ENCODE measurements around the gene C1orf198.

- TF ChIP-seq FOSL1 (IDR thresholded peaks at IDR 0.05; ENCODE audit: insufficient read depth, low read depth, low read length): no peak
- no peak for TF ChIP-seq TAF7 (optimal IDR thresholded peaks at IDR 0.05; ENCODE audit: borderline replicate concordance, low read depth, low read length)
- TF ChIP-seq E2F6 (IDR thresholded peaks at IDR 0.05): no peak
- TF ChIP-seq POLR2AphosphoS5 (IDR thresholded peaks at IDR 0.05; ENCODE audit: low read depth, low read length): no peak
- TF ChIP-seq SAP30 (IDR thresholded peaks at IDR 0.05; ENCODE audit: insufficient read depth, insufficient replicate concordance, low read length): no peak
- TF ChIP-seq EP300 (IDR thresholded peaks at IDR 0.05; ENCODE audit: borderline replicate concordance in 1 of 2, low read depth in 2 of 2, low read length in 2 of 2): no peak
- TF ChIP-seq, protein P1, sequence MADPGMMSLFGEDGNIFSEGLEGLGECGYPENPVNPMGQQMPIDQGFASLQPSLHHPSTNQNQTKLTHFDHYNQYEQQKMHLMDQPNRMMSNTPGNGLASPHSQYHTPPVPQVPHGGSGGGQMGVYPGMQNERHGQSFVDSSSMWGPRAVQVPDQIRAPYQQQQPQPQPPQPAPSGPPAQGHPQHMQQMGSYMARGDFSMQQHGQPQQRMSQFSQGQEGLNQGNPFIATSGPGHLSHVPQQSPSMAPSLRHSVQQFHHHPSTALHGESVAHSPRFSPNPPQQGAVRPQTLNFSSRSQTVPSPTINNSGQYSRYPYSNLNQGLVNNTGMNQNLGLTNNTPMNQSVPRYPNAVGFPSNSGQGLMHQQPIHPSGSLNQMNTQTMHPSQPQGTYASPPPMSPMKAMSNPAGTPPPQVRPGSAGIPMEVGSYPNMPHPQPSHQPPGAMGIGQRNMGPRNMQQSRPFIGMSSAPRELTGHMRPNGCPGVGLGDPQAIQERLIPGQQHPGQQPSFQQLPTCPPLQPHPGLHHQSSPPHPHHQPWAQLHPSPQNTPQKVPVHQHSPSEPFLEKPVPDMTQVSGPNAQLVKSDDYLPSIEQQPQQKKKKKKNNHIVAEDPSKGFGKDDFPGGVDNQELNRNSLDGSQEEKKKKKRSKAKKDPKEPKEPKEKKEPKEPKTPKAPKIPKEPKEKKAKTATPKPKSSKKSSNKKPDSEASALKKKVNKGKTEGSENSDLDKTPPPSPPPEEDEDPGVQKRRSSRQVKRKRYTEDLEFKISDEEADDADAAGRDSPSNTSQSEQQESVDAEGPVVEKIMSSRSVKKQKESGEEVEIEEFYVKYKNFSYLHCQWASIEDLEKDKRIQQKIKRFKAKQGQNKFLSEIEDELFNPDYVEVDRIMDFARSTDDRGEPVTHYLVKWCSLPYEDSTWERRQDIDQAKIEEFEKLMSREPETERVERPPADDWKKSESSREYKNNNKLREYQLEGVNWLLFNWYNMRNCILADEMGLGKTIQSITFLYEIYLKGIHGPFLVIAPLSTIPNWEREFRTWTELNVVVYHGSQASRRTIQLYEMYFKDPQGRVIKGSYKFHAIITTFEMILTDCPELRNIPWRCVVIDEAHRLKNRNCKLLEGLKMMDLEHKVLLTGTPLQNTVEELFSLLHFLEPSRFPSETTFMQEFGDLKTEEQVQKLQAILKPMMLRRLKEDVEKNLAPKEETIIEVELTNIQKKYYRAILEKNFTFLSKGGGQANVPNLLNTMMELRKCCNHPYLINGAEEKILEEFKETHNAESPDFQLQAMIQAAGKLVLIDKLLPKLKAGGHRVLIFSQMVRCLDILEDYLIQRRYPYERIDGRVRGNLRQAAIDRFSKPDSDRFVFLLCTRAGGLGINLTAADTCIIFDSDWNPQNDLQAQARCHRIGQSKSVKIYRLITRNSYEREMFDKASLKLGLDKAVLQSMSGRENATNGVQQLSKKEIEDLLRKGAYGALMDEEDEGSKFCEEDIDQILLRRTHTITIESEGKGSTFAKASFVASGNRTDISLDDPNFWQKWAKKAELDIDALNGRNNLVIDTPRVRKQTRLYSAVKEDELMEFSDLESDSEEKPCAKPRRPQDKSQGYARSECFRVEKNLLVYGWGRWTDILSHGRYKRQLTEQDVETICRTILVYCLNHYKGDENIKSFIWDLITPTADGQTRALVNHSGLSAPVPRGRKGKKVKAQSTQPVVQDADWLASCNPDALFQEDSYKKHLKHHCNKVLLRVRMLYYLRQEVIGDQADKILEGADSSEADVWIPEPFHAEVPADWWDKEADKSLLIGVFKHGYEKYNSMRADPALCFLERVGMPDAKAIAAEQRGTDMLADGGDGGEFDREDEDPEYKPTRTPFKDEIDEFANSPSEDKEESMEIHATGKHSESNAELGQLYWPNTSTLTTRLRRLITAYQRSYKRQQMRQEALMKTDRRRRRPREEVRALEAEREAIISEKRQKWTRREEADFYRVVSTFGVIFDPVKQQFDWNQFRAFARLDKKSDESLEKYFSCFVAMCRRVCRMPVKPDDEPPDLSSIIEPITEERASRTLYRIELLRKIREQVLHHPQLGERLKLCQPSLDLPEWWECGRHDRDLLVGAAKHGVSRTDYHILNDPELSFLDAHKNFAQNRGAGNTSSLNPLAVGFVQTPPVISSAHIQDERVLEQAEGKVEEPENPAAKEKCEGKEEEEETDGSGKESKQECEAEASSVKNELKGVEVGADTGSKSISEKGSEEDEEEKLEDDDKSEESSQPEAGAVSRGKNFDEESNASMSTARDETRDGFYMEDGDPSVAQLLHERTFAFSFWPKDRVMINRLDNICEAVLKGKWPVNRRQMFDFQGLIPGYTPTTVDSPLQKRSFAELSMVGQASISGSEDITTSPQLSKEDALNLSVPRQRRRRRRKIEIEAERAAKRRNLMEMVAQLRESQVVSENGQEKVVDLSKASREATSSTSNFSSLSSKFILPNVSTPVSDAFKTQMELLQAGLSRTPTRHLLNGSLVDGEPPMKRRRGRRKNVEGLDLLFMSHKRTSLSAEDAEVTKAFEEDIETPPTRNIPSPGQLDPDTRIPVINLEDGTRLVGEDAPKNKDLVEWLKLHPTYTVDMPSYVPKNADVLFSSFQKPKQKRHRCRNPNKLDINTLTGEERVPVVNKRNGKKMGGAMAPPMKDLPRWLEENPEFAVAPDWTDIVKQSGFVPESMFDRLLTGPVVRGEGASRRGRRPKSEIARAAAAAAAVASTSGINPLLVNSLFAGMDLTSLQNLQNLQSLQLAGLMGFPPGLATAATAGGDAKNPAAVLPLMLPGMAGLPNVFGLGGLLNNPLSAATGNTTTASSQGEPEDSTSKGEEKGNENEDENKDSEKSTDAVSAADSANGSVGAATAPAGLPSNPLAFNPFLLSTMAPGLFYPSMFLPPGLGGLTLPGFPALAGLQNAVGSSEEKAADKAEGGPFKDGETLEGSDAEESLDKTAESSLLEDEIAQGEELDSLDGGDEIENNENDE (IDR thresholded peaks at IDR 0.05; ENCODE audit: insufficient replicate concordance, low read length): no peak
- no peak for TF ChIP-seq EZH2 (IDR thresholded peaks at IDR 0.05; ENCODE audit: low read depth, low read length, severe bottlenecking)
Measured at GRCh38 chr1:230818367-230818766, 50.0 kb downstream of the C1orf198 start.
